Fibroblast of lung (primary cell): ENCODE data around the gene PCDH15.

ENCODE experiments used
- CTCF ChIP-seq, 2 donors: IDR thresholded peaks in 1 of 2; conservative IDR thresholded peaks in 1 of 2; 1 replicate in 1 of 2; 2 replicates in 1 of 2; pipeline ENCODE4 v1.5.1; 2011 to 2012; ENCODE audit warnings: low read length in 2 of 2, control low read depth in 1 of 2, inconsistent platforms in 1 of 2, low read depth in 1 of 2, mild to moderate bottlenecking in 1 of 2
- EZH2 ChIP-seq: IDR thresholded peaks from 2 replicates; pipeline ENCODE4 v1.5.1; 2012; ENCODE audit warnings: low read length, control low read depth, mild to moderate bottlenecking; ENCODE audit errors: missing control alignments

- TF ChIP-seq CTCF (conservative IDR thresholded peaks at IDR 0.05 in 1 of 2, IDR thresholded peaks at IDR 0.05 in 1 of 2; ENCODE audit: low read depth in 1 of 2, low read length in 2 of 2): no peak
- TF ChIP-seq EZH2: no peak
These were observed 641.1 kb downstream of the PCDH15 start for GRCh38 chr10:54159924-54160323.
